ENCODE data around the gene TASP1.

- TF ChIP-seq CTCF (IDR thresholded peaks at IDR 0.05; ENCODE audit: insufficient read depth, low read length, poor library complexity, severe bottlenecking) (no peak), EZH2phosphoT487 (conservative IDR thresholded peaks at IDR 0.05; ENCODE audit: low read length) (no peak)
Measured at GRCh38 chr20:13404293-13404692, 234.4 kb downstream of the TASP1 start.
